Measurements from ENCODE around the gene AKT1S1. TPM values are rescaled to one million over a fixed set of nuclear protein-coding genes. Genes with fewer than 3 reads are reported as not detected.

Gene AKT1S1
- total RNA-seq, 1 donor from 2014 or later, result 116 TPM

DNA sequence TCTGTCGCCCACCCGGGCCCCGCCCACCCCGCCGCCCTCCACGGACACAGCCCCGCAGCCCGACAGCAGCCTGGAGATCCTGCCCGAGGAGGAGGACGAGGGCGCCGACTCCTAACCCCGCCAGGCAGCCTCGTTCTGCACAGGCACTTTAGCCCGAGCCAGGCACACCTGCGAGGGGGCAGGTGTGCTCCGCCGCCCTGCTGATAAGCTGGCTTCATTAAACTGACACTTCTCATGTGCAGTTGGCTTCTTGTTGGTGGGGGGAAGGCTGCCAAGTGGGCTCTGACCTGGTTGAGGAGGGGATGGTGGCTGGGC, 11.3 kb upstream of the AKT1S1 start:
- Mint-ChIP-seq H3K27me3 (ENCODE audit: low read depth, unreplicated experiment) (peaks cover 24% of the 10 kb centered on the region), H3K36me3 (ENCODE audit: low read depth, unreplicated experiment) (peaks cover 11% of the 10 kb centered on the region), H3K4me1 (ENCODE audit: low read depth, unreplicated experiment) (no peaks in the 10 kb centered on the region), H3K4me3 (ENCODE audit: unreplicated experiment) (no peak overlapping the region), H3K9me3 (ENCODE audit: unreplicated experiment) (no peaks in the 10 kb centered on the region), H3K27ac (ENCODE audit: unreplicated experiment) (no peak overlapping the region)
- Histone ChIP-seq H3K4me1 (ENCODE audit: insufficient read depth, low read length) (peaks cover 3% of the 10 kb centered on the region), H4K20me1 (ENCODE audit: insufficient read depth, low read length) (no peaks in the 10 kb centered on the region), H3K9ac (ENCODE audit: low read length) (no peak overlapping the region), H2AFZ (ENCODE audit: low read depth, low read length) (no peak overlapping the region), H3K27me3 (ENCODE audit: insufficient read depth, low read length) (no peaks in the 10 kb centered on the region), H3K27ac (ENCODE audit: low read depth, low read length) (no peak overlapping the region), H3K36me3 (ENCODE audit: insufficient read depth, low read length) (peaks cover 3% of the 10 kb centered on the region), H3K9me3 (ENCODE audit: insufficient read depth, low read depth, low read length) (peaks cover 7% of the 10 kb centered on the region), H3K79me2 (ENCODE audit: insufficient read depth, low read length) (no peaks in the 10 kb centered on the region), H3K4me3 (ENCODE audit: insufficient read depth, low read depth, low read length) (no peak overlapping the region), H3K4me2 (ENCODE audit: low read length) (no peak overlapping the region)
- no peak for DNase-seq (ENCODE audit: low read depth)
- FAIRE-seq, result no peak
- TF ChIP-seq EZH2 (IDR thresholded peaks at IDR 0.05; ENCODE audit: insufficient read depth, low read length), result no peak
- no peak for TF ChIP-seq CTCF (IDR thresholded peaks at IDR 0.05; ENCODE audit: insufficient read depth, low read depth, low read length)

DNA sequence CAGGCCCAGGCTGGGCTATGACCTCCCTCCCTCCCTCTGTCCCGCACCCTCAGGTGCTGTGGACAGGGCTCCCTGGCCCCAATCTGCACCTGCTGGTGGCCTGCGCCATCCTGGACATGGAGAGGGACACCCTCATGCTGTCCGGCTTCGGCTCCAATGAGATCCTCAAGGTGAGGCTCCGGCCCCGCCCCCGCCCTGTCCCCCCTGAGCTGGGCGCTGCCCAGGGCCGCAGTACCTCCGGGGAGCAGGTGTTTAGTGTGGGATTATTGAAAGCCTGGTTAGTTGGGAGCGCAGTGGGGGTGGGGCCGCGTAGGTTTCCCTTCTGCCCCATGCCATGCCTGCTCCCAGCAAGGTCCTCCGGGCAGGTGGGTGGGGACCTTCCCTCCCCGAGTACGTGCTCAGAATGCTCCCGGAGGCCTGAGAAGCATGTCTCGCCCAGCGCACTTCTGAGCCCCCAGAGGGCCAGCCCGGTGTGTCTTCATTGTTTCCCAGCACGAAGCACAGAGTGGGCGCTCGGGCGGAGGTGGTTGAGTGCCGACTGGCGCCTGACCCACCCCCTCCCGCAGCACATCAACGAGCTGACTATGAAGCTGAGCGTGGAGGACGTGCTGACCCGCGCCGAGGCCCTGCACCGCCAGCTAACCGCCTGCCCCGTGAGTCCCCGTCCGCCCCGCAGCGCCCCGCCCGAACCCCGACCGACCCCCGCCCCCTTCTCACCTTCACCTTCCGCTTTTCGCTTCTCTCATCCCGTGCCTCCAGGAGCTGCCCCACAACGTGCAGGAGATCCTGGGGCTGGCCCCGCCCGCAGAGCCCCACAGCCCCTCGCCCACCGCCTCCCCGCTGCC, 10.7 kb upstream of the AKT1S1 start:
- Mint-ChIP-seq H3K9me3 (ENCODE audit: unreplicated experiment) (no peaks in the 10 kb centered on the region), H3K27ac (ENCODE audit: unreplicated experiment) (no peak overlapping the region), H3K36me3 (ENCODE audit: low read depth, unreplicated experiment) (peaks cover 16% of the 10 kb centered on the region), H3K4me1 (ENCODE audit: low read depth, unreplicated experiment) (no peaks in the 10 kb centered on the region), H3K27me3 (ENCODE audit: low read depth, unreplicated experiment) (peaks cover 19% of the 10 kb centered on the region), H3K4me3 (ENCODE audit: unreplicated experiment) (no peak overlapping the region)
- no peak overlapping the region for H3K4me2 ChIP-seq (ENCODE audit: low read length)
- H4K20me1 ChIP-seq (ENCODE audit: insufficient read depth, low read length), result no peaks in the 10 kb centered on the region
- no peak overlapping the region for H2AFZ ChIP-seq (ENCODE audit: low read depth, low read length)
- TF ChIP-seq EZH2 (IDR thresholded peaks at IDR 0.05; ENCODE audit: insufficient read depth, low read length), result no peak
- no peak for TF ChIP-seq CTCF (IDR thresholded peaks at IDR 0.05; ENCODE audit: insufficient read depth, low read depth, low read length)
- H3K27me3 ChIP-seq (ENCODE audit: insufficient read depth, low read length), result no peaks in the 10 kb centered on the region
- H3K79me2 ChIP-seq (ENCODE audit: insufficient read depth, low read length), result no peaks in the 10 kb centered on the region
- H3K4me3 ChIP-seq (ENCODE audit: insufficient read depth, low read depth, low read length), result no peak overlapping the region
- H3K9ac ChIP-seq (ENCODE audit: low read length), result no peak overlapping the region
- peaks cover 7% of the 10 kb centered on the region for H3K36me3 ChIP-seq (ENCODE audit: insufficient read depth, low read length)
- H3K9me3 ChIP-seq (ENCODE audit: insufficient read depth, low read depth, low read length), result peaks cover 10% of the 10 kb centered on the region
- DNase-seq (ENCODE audit: low read depth) (no peak), FAIRE-seq (no peak)
- H3K27ac ChIP-seq (ENCODE audit: low read depth, low read length), result no peak overlapping the region
- peaks cover 3% of the 10 kb centered on the region for H3K4me1 ChIP-seq (ENCODE audit: insufficient read depth, low read length)

- H3K4me3 Mint-ChIP-seq (ENCODE audit: unreplicated experiment), result no peak overlapping the region
- peaks cover 12% of the 10 kb centered on the region for H3K27me3 Mint-ChIP-seq (ENCODE audit: low read depth, unreplicated experiment)
Measured at GRCh38 chr19:49887037-49887664, 10.0 kb upstream of the AKT1S1 start.

More at GRCh38 chr19:49887037-49887664, 10.0 kb upstream of the AKT1S1 start:
- H3K9ac ChIP-seq (ENCODE audit: low read length), result no peak overlapping the region
- H4K20me1 ChIP-seq (ENCODE audit: insufficient read depth, low read length), result no peaks in the 10 kb centered on the region
- no peak overlapping the region for H3K27ac Mint-ChIP-seq (ENCODE audit: unreplicated experiment)
- peaks cover 18% of the 10 kb centered on the region for H3K36me3 Mint-ChIP-seq (ENCODE audit: low read depth, unreplicated experiment)
- peaks cover 3% of the 10 kb centered on the region for H3K4me1 ChIP-seq (ENCODE audit: insufficient read depth, low read length)
- H3K9me3 ChIP-seq (ENCODE audit: insufficient read depth, low read depth, low read length), result peaks cover 14% of the 10 kb centered on the region
- no peak overlapping the region for H3K4me3 ChIP-seq (ENCODE audit: insufficient read depth, low read depth, low read length)
- peaks cover 9% of the 10 kb centered on the region for H3K36me3 ChIP-seq (ENCODE audit: insufficient read depth, low read length)
- no peak overlapping the region for H2AFZ ChIP-seq (ENCODE audit: low read depth, low read length)
- no peaks in the 10 kb centered on the region for H3K9me3 Mint-ChIP-seq (ENCODE audit: unreplicated experiment)
- no peak overlapping the region for H3K4me2 ChIP-seq (ENCODE audit: low read length)
- H3K27me3 ChIP-seq (ENCODE audit: insufficient read depth, low read length), result no peaks in the 10 kb centered on the region
- FAIRE-seq (no peak), DNase-seq (ENCODE audit: low read depth) (no peak)
- no peaks in the 10 kb centered on the region for H3K4me1 Mint-ChIP-seq (ENCODE audit: low read depth, unreplicated experiment)
- H3K27ac ChIP-seq (ENCODE audit: low read depth, low read length), result no peak overlapping the region
- TF ChIP-seq EZH2 (IDR thresholded peaks at IDR 0.05; ENCODE audit: insufficient read depth, low read length) (no peak), CTCF (IDR thresholded peaks at IDR 0.05; ENCODE audit: insufficient read depth, low read depth, low read length) (no peak)
- no peaks in the 10 kb centered on the region for H3K79me2 ChIP-seq (ENCODE audit: insufficient read depth, low read length)
